Neutrophil (primary cell): ENCODE measurements around the gene ASIC1.
"Not testable (repeated sequence)": the region's sequence is repeated elsewhere in the genome, so short reads cannot be mapped to it uniquely, and the experiment has no call there.

Experiments
- H3K27ac ChIP-seq: fragments of 200-600 bp; sonication (generic); 2 replicates; pipeline ENCODE4 v1.5.1; 2016; ENCODE audit warnings: mild to moderate bottlenecking, moderate library complexity
- H3K27me3 ChIP-seq: fragments of 200-600 bp; sonication (generic); 2 replicates; pipeline ENCODE4 v1.6.0; 2016; ENCODE audit warnings: mild to moderate bottlenecking
- H3K36me3 ChIP-seq: fragments of 200-600 bp; sonication (generic); 2 replicates; pipeline ENCODE4 v1.5.1; 2017
- H3K4me1 ChIP-seq, 2 experiments: fragments of 200-600 bp in 1 of 2; sonication (generic) in 1 of 2; 1 replicate in 1 of 2; 2 replicates in 1 of 2; pipeline versions ENCODE4 v1.5.1 to v1.6.1; 2013 to 2016; ENCODE audit warnings: low read depth in 1 of 2, low read length in 1 of 2, mild to moderate bottlenecking in 1 of 2, moderate library complexity in 1 of 2; ENCODE audit not compliant: control insufficient read depth in 1 of 2, insufficient read depth in 1 of 2
- H3K4me3 ChIP-seq, 2 experiments: fragments of 200-600 bp in 1 of 2; sonication (generic) in 1 of 2; 1 replicate in 1 of 2; 2 replicates in 1 of 2; pipeline ENCODE4 v1.5.1; 2013 to 2016; ENCODE audit warnings: low read depth in 1 of 2, low read length in 1 of 2, mild to moderate bottlenecking in 1 of 2, moderate library complexity in 1 of 2
- H3K9me3 ChIP-seq: fragments of 200-600 bp; sonication (generic); 2 replicates; pipeline ENCODE4 v1.5.1; 2016
- TF ChIP-seq, protein P1 (sequence below): fragments of 200-600 bp; sonication (generic); IDR thresholded peaks from 2 replicates; pipeline ENCODE4 v1.5.1; 2016; ENCODE audit warnings: antibody characterized with exemption

The ASIC1 gene

DNA sequence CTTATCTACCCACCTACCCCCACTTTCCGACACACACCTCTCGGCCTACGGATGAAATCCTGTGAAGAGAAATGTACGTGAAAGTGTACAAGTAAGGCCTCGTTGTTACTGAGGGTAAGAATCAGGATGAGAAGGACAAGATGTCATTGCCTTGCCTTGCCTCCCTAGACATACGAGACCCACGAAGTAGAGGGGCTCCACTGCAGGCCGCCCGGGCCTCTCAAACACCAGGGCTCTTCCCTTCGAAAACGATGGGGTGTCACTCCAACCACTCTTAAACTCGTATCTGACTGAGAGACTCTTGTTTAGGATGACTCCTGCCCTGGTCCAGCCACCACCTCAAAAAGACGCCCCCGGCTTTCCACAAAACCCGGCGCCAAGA is 32.6 kb upstream of the ASIC1 start:
- Histone ChIP-seq H3K4me1 (peaks cover 16 to 20% of the 10 kb centered on the region in 2 experiments), H3K9me3 (no peaks in the 10 kb centered on the region), H3K4me3 (peak overlapping the region; percentile 74 to 81), H3K27ac (peak overlapping the region; percentile 64), H3K27me3 (no peaks in the 10 kb centered on the region), H3K36me3 (peaks cover 8% of the 10 kb centered on the region)
- TF ChIP-seq, protein P1, sequence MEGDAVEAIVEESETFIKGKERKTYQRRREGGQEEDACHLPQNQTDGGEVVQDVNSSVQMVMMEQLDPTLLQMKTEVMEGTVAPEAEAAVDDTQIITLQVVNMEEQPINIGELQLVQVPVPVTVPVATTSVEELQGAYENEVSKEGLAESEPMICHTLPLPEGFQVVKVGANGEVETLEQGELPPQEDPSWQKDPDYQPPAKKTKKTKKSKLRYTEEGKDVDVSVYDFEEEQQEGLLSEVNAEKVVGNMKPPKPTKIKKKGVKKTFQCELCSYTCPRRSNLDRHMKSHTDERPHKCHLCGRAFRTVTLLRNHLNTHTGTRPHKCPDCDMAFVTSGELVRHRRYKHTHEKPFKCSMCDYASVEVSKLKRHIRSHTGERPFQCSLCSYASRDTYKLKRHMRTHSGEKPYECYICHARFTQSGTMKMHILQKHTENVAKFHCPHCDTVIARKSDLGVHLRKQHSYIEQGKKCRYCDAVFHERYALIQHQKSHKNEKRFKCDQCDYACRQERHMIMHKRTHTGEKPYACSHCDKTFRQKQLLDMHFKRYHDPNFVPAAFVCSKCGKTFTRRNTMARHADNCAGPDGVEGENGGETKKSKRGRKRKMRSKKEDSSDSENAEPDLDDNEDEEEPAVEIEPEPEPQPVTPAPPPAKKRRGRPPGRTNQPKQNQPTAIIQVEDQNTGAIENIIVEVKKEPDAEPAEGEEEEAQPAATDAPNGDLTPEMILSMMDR = no peak

DNA sequence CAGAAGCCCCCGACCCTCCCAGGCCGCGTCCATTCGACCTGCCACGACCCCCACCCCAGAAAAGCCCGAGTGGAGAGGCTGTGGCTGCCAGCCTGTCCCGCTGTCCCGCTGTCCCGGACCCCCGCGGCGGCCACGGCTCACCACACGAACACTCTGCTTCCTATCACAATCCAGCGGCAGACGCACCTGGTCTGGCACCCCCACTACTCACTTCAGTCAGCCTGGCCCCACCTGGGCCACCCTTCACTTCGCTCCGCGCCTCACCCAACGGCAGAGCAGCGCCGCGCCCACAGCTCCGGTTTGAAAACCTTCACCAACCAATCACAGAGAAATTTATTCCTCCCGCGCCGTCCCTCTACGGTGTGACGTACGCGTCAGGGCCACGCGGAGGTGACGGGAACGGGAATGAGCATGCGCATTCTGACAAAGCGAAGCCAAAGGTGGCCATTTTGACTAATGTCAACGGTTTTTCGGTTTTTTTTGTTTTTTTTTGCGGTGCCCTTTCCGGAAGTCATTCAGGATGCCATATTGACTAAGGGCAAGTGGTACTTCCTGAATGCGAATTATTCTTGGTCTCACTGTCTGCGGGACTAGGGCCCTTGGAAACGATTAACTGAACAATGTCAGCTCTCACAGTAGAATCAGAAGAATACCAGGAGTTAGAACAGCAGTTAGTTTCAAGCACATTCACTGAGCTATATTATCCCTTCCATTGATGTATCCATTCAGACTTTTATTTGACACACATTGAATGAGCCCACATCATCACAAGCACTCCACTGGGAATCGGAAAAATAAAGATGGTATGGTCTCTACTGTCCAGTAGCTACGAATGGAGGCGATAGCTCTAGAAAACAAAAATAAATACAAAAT is 32.0 kb upstream of the ASIC1 start, which contains the start of gene RACGAP1:
RACGAP1 (minus strand) TSS at position 308 of the 873 bp plus-strand sequence. CDS start 8,779 bp downstream, outside the sequence.
- H3K27me3 ChIP-seq = no peaks in the 10 kb centered on the region
- peak within 1 kb of the TSS; percentile 74 to 81 for H3K4me3 ChIP-seq
- H3K36me3 ChIP-seq = peaks cover 8% of the 10 kb centered on the region
- peaks cover 16 to 20% of the 10 kb centered on the region in 2 experiments for H3K4me1 ChIP-seq
- H3K9me3 ChIP-seq = no peaks in the 10 kb centered on the region
- H3K27ac ChIP-seq = peak within 1 kb of the TSS; percentile 64
- TF ChIP-seq, protein P1 = peak; percentile 46

DNA sequence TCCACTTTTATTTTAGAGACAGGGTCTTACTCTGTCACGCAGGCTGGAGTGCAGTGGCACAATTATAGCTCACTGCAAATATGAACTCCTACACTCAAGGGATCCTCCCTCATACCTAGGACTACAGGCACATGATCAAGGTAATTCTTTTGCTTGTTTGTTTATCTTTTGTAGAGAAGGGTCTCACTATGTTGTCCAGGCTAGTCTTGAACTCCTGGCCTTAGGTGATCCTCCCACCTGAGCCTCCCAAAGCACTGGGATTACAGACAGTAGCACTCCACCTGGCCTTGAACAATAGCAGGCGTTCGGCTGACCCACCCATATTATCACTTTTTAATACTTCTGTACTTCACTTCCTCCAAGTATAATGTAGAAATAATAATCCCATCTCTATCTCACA is 30.7 kb upstream of the ASIC1 start:
- H3K4me1 ChIP-seq = peaks cover 16 to 20% of the 10 kb centered on the region in 2 experiments
- H3K4me3 ChIP-seq = no peak overlapping the region
- H3K27ac ChIP-seq = no peak overlapping the region
- H3K36me3 ChIP-seq = peaks cover 8% of the 10 kb centered on the region
- TF ChIP-seq, protein P1 = no peak
- no peaks in the 10 kb centered on the region for H3K9me3 ChIP-seq
- no peaks in the 10 kb centered on the region for H3K27me3 ChIP-seq

DNA sequence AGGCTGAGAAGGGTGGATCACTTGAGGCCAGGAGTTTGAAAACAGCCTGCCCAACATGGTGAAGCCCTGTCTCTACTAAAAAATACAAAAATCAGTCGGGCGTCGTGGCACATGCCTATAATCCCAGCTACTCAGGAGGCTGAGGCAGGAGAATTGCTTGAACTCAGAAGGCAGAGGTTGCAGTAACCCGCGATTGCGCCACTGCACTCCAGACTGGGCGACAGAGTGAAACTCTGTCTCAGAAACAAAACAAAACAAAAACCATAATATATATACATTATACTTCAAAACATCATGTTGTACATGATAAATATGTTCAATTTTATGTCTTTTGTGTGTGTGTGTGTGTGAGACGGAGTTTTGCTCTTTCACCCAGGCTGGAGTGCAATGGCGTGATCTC is 26.9 kb upstream of the ASIC1 start:
- not testable (repeated sequence) for H3K27me3 ChIP-seq, H3K9me3 ChIP-seq, H3K36me3 ChIP-seq, H3K27ac ChIP-seq, H3K4me3 ChIP-seq
- H3K4me1 ChIP-seq = peaks cover 24 to 26% of the 10 kb centered on the region in 2 experiments

DNA sequence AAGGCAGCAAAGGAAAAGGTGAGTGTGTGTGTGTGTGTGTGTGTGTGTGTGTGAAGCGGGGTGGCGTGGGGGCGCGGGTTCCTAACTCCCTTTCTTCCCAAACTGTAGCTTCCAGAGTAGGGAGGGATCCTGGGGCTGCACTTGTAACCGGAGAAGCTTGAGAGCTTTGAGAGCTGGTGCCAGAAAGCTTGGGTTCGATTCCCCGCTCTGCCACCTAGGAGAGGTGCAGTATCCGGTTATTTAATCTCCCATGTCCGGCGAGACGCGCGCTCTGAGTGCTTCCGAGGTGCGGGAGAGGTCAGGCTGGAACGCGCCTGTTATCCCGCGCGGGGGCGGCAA is 24.9 kb upstream of the ASIC1 start:
- peak overlapping the region; percentile 90 for H3K27ac ChIP-seq
- TF ChIP-seq, protein P1 = no peak
- peak overlapping the region; percentile 81 to 91 for H3K4me3 ChIP-seq
- H3K27me3 ChIP-seq = no peaks in the 10 kb centered on the region
- H3K36me3 ChIP-seq = peaks cover 8% of the 10 kb centered on the region
- H3K4me1 ChIP-seq = peaks cover 18 to 20% of the 10 kb centered on the region in 2 experiments
- no peaks in the 10 kb centered on the region for H3K9me3 ChIP-seq

DNA sequence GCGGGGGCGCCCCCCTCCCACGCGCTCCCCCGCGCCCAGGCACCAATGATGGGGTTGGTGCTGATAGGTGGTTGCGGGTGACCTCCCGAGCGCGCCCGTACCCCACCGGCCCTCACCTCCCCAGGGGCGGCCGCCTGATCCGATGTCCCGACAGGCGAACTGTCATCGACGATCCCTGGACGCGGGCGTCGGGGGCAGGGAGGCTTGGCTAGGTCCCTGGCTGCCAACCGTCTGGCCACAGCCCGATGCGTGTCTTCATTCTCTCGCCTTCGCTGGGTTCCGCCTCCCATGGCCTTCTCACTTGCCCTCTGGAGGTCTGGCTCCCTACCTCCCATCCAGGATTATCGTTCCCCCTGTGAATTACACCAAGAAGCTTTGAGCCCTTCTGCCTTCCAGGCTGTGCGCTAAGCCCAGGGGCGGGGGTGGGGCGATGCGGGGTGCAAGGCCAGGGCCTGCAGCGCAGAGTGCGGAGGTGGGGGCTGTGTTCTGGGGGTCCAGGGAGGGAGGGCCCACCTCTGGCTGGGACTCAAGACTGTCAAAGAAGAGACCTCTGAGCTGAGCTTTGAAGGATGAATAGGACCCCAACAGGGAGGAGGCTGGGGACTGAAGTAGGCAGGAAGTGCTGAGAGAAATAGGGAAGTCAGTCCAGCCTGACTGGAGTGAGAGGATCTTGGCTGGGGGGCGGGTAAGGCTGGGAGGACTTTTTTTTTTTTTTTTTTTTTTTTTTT is 24.4 kb upstream of the ASIC1 start:
- TF ChIP-seq, protein P1 = no peak
- peak overlapping the region; percentile 81 to 91 for H3K4me3 ChIP-seq

More for the DNA sequence above, 24.4 kb upstream of the ASIC1 start:
- Histone ChIP-seq H3K36me3 (peaks cover 3% of the 10 kb centered on the region), H3K27ac (peak overlapping the region; percentile 90), H3K4me1 (peaks cover 19 to 22% of the 10 kb centered on the region in 2 experiments), H3K27me3 (no peaks in the 10 kb centered on the region), H3K9me3 (no peaks in the 10 kb centered on the region)
